HEK293T (cell line): Measurements from ENCODE around the gene KPNA1.
"Not testable (repeated sequence)": the region's sequence is repeated elsewhere in the genome, so short reads cannot be mapped to it uniquely, and the experiment has no call there.

Experiments used
- CTCF ChIA-PET: fragments of 350-600 bp; formaldehyde crosslinking; extraction: SDS; loops from one replicate; lab custom pipeline; 2021; ENCODE audit warnings: antibody characterized with exemption, inconsistent platforms; lab: Yijun Ruan, JAX
- POLR2A ChIA-PET: fragments of 350-600 bp; formaldehyde crosslinking; extraction: SDS; loops from one replicate; lab custom pipeline; 2020; ENCODE audit warnings: antibody characterized with exemption, inconsistent platforms; lab: Yijun Ruan, JAX
- DNase-seq: peaks from one replicate; pipeline ENCODE4 v3.0.0; 2012; ENCODE audit warnings: mixed read lengths; ENCODE audit errors: extremely low spot score
- ARNT ChIP-seq: fragments of 450-650 bp; IDR thresholded peaks from 2 replicates; pipeline ENCODE4 v1.6.1; 2017; ENCODE audit warnings: mild to moderate bottlenecking
- BHLHE40 ChIP-seq: fragments of 450-650 bp; IDR thresholded peaks from 2 replicates; pipeline ENCODE4 v1.6.1; 2016; ENCODE audit warnings: mild to moderate bottlenecking, moderate library complexity, borderline replicate concordance
- CTBP1 ChIP-seq: fragments of 450-650 bp; IDR thresholded peaks from 2 replicates; pipeline ENCODE4 v1.6.1; 2016; ENCODE audit warnings: borderline replicate concordance
- ELF4 ChIP-seq: fragments of 450-650 bp; IDR thresholded peaks from 2 replicates; pipeline ENCODE4 v1.6.1; 2017; ENCODE audit warnings: antibody characterized with exemption
- FOXA1 ChIP-seq: fragments of 450-650 bp; IDR thresholded peaks from 2 replicates; pipeline ENCODE4 v1.6.1; 2016; ENCODE audit warnings: mild to moderate bottlenecking
- FOXK2 ChIP-seq: fragments of 450-650 bp; IDR thresholded peaks from 2 replicates; pipeline ENCODE4 v1.6.1; 2016; ENCODE audit warnings: mild to moderate bottlenecking
- FOXM1 ChIP-seq: fragments of 450-650 bp; IDR thresholded peaks from 2 replicates; pipeline ENCODE4 v1.6.1; 2017; ENCODE audit warnings: mild to moderate bottlenecking, borderline replicate concordance
- HDGF ChIP-seq: fragments of 450-650 bp; IDR thresholded peaks from 2 replicates; pipeline ENCODE4 v1.6.1; 2017; ENCODE audit warnings: antibody characterized with exemption, borderline replicate concordance
- L3MBTL2 ChIP-seq: fragments of 450-650 bp; conservative IDR thresholded peaks from 2 replicates; pipeline ENCODE4 v1.6.1; 2016; ENCODE audit warnings: mild to moderate bottlenecking
- LEF1 ChIP-seq: fragments of 450-650 bp; IDR thresholded peaks from 2 replicates; pipeline ENCODE4 v1.6.1; 2017; ENCODE audit warnings: mild to moderate bottlenecking, borderline replicate concordance
- NFRKB ChIP-seq: fragments of 450-650 bp; IDR thresholded peaks from 2 replicates; pipeline ENCODE4 v1.6.1; 2016; ENCODE audit warnings: mild to moderate bottlenecking, moderate library complexity
- SP1 ChIP-seq: fragments of 450-650 bp; IDR thresholded peaks from 2 replicates; pipeline ENCODE4 v1.6.1; 2017
- SUZ12 ChIP-seq: fragments of 450-650 bp; IDR thresholded peaks from 2 replicates; pipeline ENCODE4 v1.6.1; 2016; ENCODE audit warnings: mild to moderate bottlenecking
- TARDBP ChIP-seq: fragments of 450-650 bp; IDR thresholded peaks from 2 replicates; pipeline ENCODE4 v1.6.1; 2016
- ZNF384 ChIP-seq: fragments of 450-650 bp; IDR thresholded peaks from 2 replicates; pipeline ENCODE4 v1.6.1; 2016
- TF ChIP-seq, protein P1 (sequence below): fragments of 450-650 bp; IDR thresholded peaks from 2 replicates; pipeline ENCODE4 v1.6.1; 2016

Gene KPNA1

DNA sequence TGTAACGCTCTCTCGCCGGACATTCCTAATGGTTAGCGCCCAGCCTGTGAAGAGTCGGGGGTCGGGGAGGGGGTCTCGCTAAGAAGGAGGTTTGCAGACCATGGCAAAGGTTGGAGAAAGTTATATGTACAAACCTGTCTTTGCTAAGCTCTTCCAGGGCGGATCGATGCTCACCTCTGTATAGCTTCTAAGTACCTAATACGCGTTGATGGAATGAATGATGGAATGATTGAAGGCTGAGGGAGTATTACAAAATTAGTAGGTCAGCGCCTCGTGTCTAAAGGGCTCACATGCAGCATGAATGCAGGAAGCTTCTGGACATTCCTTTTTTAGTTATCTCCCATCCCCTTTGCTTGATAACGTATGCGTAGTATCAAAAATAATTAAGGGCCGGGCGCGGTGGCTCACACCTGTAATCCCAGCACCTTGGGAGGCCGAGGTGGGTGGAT is 305 bp upstream of the KPNA1 start:
- no peak for DNase-seq
- ChIA-PET POLR2A (interaction anchor here (0.6 to 1.9 kb wide), 12 partner anchors 9 to 164 kb away, joined by 3 to 8 read pairs (median 3); partner anchors contain the start of genes DTX3L, FAM162A, PARP9 and WDR5B), CTCF (no interaction called here)
- no peak for TF ChIP-seq ARNT
- peak; percentile 41; the same call in 1 of the 2 replicates for TF ChIP-seq L3MBTL2

DNA sequence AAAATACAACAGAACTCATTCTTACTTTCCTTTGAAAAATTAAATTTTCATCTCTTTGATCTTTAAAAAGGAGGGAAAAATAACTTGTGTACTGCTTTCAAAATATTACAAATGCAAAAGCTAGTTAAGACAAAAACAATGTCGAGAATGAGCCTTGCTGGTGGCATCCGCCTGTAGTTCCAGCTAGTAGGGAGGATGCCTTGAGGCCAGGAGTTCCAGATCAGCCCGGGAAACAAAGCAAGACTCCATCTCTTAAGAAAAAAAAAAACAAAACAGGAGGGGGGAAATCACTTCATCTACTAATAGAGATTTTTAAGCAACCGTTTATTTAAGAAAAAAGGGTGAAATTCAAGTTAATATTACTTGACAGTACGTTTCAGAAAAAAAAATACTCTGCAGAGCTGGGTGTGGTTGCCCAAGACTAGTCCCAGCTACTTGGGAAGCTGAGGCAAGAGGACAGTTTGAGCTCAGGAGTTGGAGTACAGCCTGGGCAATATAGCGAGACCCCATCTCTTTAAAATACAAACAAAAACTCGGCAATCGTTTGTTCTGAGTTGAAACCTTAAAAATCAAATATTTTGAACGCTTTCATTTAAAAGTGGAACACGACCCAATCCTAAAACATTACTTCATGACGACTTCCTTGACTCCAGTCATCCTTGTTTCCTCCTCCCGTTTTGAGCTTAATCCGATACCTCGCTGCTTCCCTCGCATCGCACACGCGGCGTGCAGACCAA is 1.2 kb downstream of the KPNA1 start:
- ChIA-PET CTCF (no interaction called here), POLR2A (interaction anchor here (0.8 to 1.9 kb wide), 5 partner anchors 8 to 98 kb away, joined by 3 to 6 read pairs (median 3); partner anchors contain the start of gene WDR5B)
- DNase-seq: no peak
- TF ChIP-seq L3MBTL2 (peak; percentile 72), FOXK2 (no peak), FOXM1 (no peak), FOXA1 (no peak)

- ChIA-PET POLR2A (no interaction called here), CTCF (no interaction called here)
- DNase-seq: no peak
- TF ChIP-seq FOXM1: no peak
- no peak for TF ChIP-seq ELF4
Measured at GRCh38 chr3:122512284-122512683, 2.5 kb downstream of the KPNA1 start.

- no peak for TF ChIP-seq FOXA1
- TF ChIP-seq L3MBTL2: no peak
- TF ChIP-seq TARDBP: no peak
- ChIA-PET POLR2A (no interaction called here), CTCF (no interaction called here)
- no peak for DNase-seq
Measured at GRCh38 chr3:122510878-122511535, 3.7 kb downstream of the KPNA1 start.

DNA sequence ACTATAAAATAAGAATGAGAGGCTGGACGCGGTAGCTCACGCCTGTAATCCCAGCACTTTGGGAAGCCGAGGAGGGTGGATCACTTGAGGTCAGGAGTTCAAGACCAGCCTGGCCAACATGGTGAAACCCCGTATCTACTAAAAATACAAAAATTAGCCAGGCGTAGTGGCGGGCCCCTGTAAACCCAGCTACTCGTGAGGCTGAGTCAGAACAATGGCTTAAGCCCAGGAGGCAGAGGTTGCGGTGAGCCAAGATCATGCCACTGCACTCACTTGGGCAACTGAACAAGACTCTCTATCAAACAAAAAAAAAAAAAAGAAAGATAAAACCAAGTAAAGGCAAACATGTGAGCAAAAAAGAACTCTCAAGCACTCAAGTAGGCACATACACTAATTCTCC is 5.8 kb downstream of the KPNA1 start:
- CTCF ChIA-PET, DNase-seq, POLR2A ChIA-PET: not testable (repeated sequence)

- ChIA-PET POLR2A (no interaction called here), CTCF (no interaction called here)
- no peak for TF ChIP-seq HDGF
- no peak for TF ChIP-seq ELF4
- no peak for TF ChIP-seq ARNT
- TF ChIP-seq SUZ12: no peak
- TF ChIP-seq, protein P1, sequence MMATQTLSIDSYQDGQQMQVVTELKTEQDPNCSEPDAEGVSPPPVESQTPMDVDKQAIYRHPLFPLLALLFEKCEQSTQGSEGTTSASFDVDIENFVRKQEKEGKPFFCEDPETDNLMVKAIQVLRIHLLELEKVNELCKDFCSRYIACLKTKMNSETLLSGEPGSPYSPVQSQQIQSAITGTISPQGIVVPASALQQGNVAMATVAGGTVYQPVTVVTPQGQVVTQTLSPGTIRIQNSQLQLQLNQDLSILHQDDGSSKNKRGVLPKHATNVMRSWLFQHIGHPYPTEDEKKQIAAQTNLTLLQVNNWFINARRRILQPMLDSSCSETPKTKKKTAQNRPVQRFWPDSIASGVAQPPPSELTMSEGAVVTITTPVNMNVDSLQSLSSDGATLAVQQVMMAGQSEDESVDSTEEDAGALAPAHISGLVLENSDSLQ: no peak
- no peak for TF ChIP-seq CTBP1
- TF ChIP-seq L3MBTL2: no peak
- no peak for TF ChIP-seq SP1
- TF ChIP-seq NFRKB: no peak
- DNase-seq: no peak
Measured at GRCh38 chr3:122508135-122508914, 6.4 kb downstream of the KPNA1 start.

- ChIA-PET CTCF (no interaction called here), POLR2A (interaction anchor here (0.7 kb wide), 1 partner anchor 8 kb away, joined by 3 read pairs; the partner anchor contains the start of gene KPNA1)
- DNase-seq: no peak
- TF ChIP-seq NFRKB (no peak), FOXA1 (no peak), SUZ12 (no peak), ZNF384 (no peak), FOXM1 (no peak), SP1 (no peak), ARNT (no peak), CTBP1 (no peak), BHLHE40 (no peak), L3MBTL2 (no peak), HDGF (no peak), ELF4 (no peak), TARDBP (no peak), LEF1 (no peak), FOXK2 (no peak)
- TF ChIP-seq, protein P1: no peak
Measured at GRCh38 chr3:122506450-122506849, 8.3 kb downstream of the KPNA1 start.
